Type B pancreatic cell (in vitro differentiated cells): ENCODE results near the gene SERP1. TPM values are rescaled to one million over a fixed set of nuclear protein-coding genes. Genes with fewer than 3 reads are reported as not detected.
A peak's percentile ranks its signal among the peaks of the same experiment; 100 is the strongest.

ENCODE experiments used
- DNase-seq: peaks from one replicate; pipeline ENCODE4 v3.0.0; 2021; ENCODE audit warnings: mixed read lengths; ENCODE audit not compliant: unreplicated experiment; ENCODE audit errors: extremely low spot score
- H3K27ac Mint-ChIP-seq: 2 replicates; pipeline ENCODE4 v1.8.0; 2021; ENCODE audit warnings: mild to moderate bottlenecking, mixed read lengths
- H3K27me3 Mint-ChIP-seq: 2 replicates; pipeline ENCODE4 v1.8.0; 2021; ENCODE audit warnings: mixed read lengths
- H3K36me3 Mint-ChIP-seq: 2 replicates; pipeline ENCODE4 v1.8.0; 2021; ENCODE audit warnings: mixed read lengths
- H3K4me1 Mint-ChIP-seq: one replicate; pipeline ENCODE4 v1.8.0; 2021; ENCODE audit warnings: mixed read lengths; ENCODE audit not compliant: unreplicated experiment
- H3K4me3 Mint-ChIP-seq: 2 replicates; pipeline ENCODE4 v1.8.0; 2021; ENCODE audit warnings: mild to moderate bottlenecking, mixed read lengths
- H3K9me3 Mint-ChIP-seq: 2 replicates; pipeline ENCODE4 v1.8.0; 2021; ENCODE audit warnings: mixed read lengths
- total RNA-seq: library from RNA; stranded (reverse); gene quantifications from 2 replicates; pipeline ENCODE4 v1.2.1, GENCODE V29; 2021; ENCODE audit warnings: low replicate concordance
- TF ChIP-seq, protein P1 (sequence below): fragments of 200-600 bp; sonication (generic); conservative IDR thresholded peaks from 2 replicates; pipeline ENCODE4 v1.5.0; 2021; ENCODE audit warnings: antibody characterized with exemption, mild to moderate bottlenecking

The SERP1 gene
- total RNA-seq, 1 donor from 2014 or later = 96.8 TPM

- no peak overlapping the region for H3K4me3 Mint-ChIP-seq
- no peaks in the 10 kb centered on the region for H3K27me3 Mint-ChIP-seq
- H3K36me3 Mint-ChIP-seq = peaks cover 15% of the 10 kb centered on the region
- no peaks in the 10 kb centered on the region for H3K4me1 Mint-ChIP-seq
- TF ChIP-seq, protein P1, sequence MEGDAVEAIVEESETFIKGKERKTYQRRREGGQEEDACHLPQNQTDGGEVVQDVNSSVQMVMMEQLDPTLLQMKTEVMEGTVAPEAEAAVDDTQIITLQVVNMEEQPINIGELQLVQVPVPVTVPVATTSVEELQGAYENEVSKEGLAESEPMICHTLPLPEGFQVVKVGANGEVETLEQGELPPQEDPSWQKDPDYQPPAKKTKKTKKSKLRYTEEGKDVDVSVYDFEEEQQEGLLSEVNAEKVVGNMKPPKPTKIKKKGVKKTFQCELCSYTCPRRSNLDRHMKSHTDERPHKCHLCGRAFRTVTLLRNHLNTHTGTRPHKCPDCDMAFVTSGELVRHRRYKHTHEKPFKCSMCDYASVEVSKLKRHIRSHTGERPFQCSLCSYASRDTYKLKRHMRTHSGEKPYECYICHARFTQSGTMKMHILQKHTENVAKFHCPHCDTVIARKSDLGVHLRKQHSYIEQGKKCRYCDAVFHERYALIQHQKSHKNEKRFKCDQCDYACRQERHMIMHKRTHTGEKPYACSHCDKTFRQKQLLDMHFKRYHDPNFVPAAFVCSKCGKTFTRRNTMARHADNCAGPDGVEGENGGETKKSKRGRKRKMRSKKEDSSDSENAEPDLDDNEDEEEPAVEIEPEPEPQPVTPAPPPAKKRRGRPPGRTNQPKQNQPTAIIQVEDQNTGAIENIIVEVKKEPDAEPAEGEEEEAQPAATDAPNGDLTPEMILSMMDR = no peak
- DNase-seq = no peak
- H3K27ac Mint-ChIP-seq = no peak overlapping the region
- no peaks in the 10 kb centered on the region for H3K9me3 Mint-ChIP-seq
These were observed 10.5 kb upstream of the SERP1 start for GRCh38 chr3:150556792-150557191.

- no peak overlapping the region for H3K27ac Mint-ChIP-seq
These were observed 9.7 kb upstream of the SERP1 start for GRCh38 chr3:150555859-150556436.

GRCh38 chr3:150547045-150547741, 897 bp upstream of the SERP1 start:
- H3K4me3 Mint-ChIP-seq = peak overlapping the region; percentile 92
- peaks cover 15% of the 10 kb centered on the region for H3K36me3 Mint-ChIP-seq
- H3K9me3 Mint-ChIP-seq = no peaks in the 10 kb centered on the region
- no peaks in the 10 kb centered on the region for H3K27me3 Mint-ChIP-seq
- DNase-seq = no peak
- H3K27ac Mint-ChIP-seq = peak overlapping the region; percentile 97
- TF ChIP-seq, protein P1 = no peak
- H3K4me1 Mint-ChIP-seq = peaks cover 26% of the 10 kb centered on the region

More at GRCh38 chr3:150555859-150556436, 9.7 kb upstream of the SERP1 start:
- no peak overlapping the region for H3K4me3 Mint-ChIP-seq
- no peaks in the 10 kb centered on the region for H3K9me3 Mint-ChIP-seq
- no peak for DNase-seq
- H3K27me3 Mint-ChIP-seq = no peaks in the 10 kb centered on the region
- H3K36me3 Mint-ChIP-seq = peaks cover 17% of the 10 kb centered on the region
- TF ChIP-seq, protein P1 = no peak
- no peaks in the 10 kb centered on the region for H3K4me1 Mint-ChIP-seq

- peak overlapping the region; percentile 97 for H3K27ac Mint-ChIP-seq
- peak overlapping the region; percentile 92 for H3K4me3 Mint-ChIP-seq
- no peaks in the 10 kb centered on the region for H3K9me3 Mint-ChIP-seq
- TF ChIP-seq, protein P1 = no peak
- DNase-seq = peak; percentile 75
- H3K27me3 Mint-ChIP-seq = no peaks in the 10 kb centered on the region
- peaks cover 29% of the 10 kb centered on the region for H3K4me1 Mint-ChIP-seq
- H3K36me3 Mint-ChIP-seq = peaks cover 16% of the 10 kb centered on the region
These were observed 674 bp downstream of the SERP1 start for GRCh38 chr3:150545419-150546225.

DNA sequence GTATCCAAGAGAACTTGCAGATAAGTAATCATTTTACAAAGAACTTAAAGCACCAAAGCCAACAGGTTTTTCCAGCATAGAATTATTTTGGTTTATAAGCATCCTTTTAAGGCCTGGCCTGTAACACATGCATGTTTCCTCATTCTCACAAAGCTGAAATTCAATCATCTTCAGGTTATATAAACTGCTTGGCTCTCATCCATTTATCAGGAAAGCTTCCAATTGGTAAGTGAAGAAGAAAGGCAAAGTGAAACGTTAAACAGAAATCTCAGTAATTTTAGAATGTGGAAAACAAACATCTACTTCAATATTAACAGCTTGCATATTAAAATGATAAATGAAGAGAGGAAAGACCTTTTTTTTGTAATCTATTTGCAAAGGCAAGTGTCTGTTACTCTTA, 1.6 kb downstream of the SERP1 start:
- TF ChIP-seq, protein P1 = no peak
- Mint-ChIP-seq H3K27ac (peak overlapping the region; percentile 97), H3K27me3 (no peaks in the 10 kb centered on the region), H3K4me3 (peak overlapping the region; percentile 92), H3K9me3 (no peaks in the 10 kb centered on the region), H3K36me3 (peaks cover 16% of the 10 kb centered on the region), H3K4me1 (peaks cover 26% of the 10 kb centered on the region)
- no peak for DNase-seq
